GM10266 (cell line): ENCODE measurements around the gene ADAMTS17.

Experiments
- DNase-seq: peaks from one replicate; pipeline ENCODE4 v3.0.0; 2012; ENCODE audit errors: extremely low spot score
- TF ChIP-seq, protein P1 (sequence below): IDR thresholded peaks from 2 replicates; pipeline ENCODE4 v1.5.1; 2012; ENCODE audit warnings: mild to moderate bottlenecking, low read depth; ENCODE audit not compliant: control insufficient read depth, insufficient read depth; ENCODE audit errors: missing control alignments

Gene ADAMTS17

DNA sequence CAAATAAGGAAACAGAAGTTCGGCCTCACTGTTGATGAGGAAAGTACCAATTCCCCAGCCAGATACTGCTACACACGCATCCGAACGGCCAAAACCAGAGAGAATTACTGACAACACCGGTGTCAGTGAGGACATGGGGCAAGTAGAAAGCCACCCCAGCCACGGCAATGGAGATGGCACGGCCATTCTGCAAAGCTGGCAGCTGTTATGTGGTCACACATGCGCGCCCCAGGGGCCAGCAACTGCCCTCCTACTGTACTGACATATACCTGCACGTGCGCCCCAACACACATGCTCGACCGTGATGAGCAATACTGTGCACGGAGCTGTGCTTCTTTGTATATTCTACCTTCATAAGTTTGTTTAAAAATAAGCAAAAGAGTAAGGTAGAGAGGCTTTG is 217.4 kb downstream of the ADAMTS17 start:
- DNase-seq: no peak
- TF ChIP-seq, protein P1, sequence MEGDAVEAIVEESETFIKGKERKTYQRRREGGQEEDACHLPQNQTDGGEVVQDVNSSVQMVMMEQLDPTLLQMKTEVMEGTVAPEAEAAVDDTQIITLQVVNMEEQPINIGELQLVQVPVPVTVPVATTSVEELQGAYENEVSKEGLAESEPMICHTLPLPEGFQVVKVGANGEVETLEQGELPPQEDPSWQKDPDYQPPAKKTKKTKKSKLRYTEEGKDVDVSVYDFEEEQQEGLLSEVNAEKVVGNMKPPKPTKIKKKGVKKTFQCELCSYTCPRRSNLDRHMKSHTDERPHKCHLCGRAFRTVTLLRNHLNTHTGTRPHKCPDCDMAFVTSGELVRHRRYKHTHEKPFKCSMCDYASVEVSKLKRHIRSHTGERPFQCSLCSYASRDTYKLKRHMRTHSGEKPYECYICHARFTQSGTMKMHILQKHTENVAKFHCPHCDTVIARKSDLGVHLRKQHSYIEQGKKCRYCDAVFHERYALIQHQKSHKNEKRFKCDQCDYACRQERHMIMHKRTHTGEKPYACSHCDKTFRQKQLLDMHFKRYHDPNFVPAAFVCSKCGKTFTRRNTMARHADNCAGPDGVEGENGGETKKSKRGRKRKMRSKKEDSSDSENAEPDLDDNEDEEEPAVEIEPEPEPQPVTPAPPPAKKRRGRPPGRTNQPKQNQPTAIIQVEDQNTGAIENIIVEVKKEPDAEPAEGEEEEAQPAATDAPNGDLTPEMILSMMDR: no peak

DNA sequence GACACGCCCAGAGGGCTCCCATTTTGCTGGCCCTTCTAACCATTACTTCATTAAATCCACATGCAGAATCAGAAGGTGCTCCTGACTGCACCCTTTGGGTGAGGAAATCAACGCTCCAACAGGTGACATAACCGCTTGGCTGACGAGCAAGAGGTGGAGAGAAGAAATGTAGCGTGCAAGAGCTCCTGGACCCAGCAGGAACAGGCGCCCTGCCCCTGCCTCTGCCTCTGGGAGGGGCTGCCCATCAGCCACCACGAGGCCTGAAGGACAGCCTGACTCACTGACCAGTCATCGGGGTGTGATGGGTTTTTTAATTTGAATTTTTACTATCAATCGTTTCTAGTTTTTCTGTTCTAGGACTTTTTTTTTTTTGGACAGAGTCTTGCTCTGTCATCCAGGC is 218.2 kb downstream of the ADAMTS17 start:
- DNase-seq: no peak
- TF ChIP-seq, protein P1: no peak

DNA sequence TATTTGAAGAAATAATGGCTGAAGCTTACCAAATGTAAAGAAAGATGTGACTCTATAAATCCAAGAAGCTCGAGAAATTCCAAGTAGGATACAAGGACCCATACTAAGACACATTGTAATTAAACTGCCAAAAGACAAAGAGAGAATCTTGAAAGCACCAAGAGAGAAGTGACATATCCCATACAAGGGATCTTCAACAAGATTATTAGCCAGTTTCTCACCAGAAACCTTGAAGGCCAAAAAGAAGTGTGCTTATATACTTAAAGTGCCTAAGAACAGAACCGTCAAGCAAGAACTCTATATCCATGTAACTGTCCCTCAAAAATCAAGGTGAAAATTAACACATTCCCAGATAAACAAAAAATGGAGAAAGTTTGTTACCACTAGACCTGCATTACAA is 220.5 kb downstream of the ADAMTS17 start:
- DNase-seq: no peak
- TF ChIP-seq, protein P1: no peak

DNA sequence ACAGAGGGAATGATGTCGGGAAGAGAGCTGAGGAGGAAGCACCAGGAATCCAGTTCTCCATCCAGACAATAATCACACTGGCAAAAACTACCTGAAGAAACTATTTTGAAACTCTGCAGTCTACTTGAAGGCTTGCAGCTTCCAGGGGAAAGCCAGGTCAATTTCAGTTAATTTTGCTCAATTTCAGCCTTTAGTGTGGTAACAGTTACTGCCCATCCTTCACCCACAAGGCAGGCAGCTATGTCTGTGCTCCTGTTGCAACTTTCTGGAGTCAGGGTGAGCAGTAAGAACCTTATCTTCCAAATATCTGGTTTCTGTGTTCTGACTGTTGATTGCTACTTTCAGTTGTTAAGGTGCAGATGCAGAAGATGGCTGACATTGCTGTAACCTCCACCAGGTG is 221.7 kb downstream of the ADAMTS17 start:
- DNase-seq: no peak
- TF ChIP-seq, protein P1: no peak

DNA sequence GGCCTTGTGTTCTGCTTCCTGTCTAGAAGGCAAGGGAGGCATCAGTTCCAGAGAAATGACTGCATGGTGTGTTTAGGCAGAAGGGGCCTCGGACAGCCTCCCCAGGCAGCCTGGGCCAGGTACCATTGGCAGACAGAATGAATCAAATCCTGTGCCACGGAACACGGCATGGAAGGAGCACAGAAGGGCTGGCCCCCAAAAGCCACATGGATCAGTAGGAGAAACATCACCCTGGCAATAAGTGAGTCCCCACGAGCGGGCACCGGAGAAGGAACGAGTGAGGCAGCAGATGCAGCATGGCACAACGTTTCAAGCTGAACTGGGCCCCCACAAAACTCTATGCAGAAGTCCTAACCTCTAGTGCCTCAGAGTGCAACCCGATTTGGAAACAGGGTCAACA is 223.2 kb downstream of the ADAMTS17 start:
- DNase-seq: no peak
- TF ChIP-seq, protein P1: no peak

DNA sequence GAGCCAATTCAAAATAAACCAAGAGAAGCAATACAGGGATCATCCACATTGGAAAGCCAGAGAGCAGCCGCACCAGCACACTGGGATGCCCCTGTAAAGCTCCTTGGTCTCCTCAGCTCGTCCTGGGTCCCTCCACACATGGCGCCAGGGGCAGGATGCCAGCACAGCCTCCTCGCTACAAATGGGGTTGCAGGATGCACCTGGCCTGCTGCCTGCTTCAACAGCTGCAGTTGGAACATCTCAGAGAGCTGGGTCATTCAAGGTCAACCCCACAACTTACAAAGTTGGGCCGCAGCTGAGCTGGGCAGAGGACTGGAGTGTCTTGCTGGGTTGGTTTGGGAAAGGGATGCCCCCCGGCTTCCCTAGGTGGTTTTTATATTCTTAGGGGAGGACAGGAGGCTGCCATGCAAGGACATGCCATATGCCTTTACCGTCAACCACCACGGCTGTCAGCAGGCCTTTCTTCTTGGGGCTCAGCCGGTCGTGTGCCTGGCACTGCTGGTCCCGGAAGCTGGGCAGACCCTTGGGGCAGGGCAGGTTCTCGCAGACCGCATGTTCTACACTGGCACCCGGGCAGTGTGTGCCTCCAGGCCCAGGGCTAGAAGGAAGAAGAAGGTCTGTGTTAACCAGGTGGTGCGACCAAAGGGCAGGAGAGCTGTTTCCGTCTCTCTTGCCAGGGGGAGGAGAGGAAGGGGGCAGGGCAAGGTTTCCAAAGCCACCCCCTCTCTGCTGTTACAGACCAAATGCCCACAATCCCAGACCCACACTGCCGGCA is 225.2 kb downstream of the ADAMTS17 start:
- TF ChIP-seq, protein P1: no peak
- no peak for DNase-seq

DNA sequence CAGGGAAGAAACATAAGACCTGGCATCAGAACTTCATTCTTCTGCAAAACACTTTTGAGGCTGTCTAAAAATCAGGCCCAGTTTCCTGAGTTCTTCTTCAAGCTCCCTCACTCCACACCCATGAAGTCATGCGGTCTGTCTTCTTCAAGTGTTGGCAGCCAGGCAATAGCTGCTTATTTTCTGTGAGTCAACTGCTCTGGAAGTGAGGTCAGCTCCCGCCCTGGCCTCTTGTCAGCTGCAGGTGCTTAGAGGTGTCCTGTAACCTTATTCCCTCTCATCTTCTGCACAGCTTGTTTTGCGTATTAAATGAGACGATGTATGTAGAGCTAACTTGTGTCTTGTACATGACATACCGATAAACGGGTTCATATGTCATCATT is 226.1 kb downstream of the ADAMTS17 start:
- TF ChIP-seq, protein P1: no peak
- DNase-seq: no peak
